Common myeloid progenitor, CD34-positive (primary cell): ENCODE results near the gene CAMP.
"Not testable (repeated sequence)": the region's sequence is repeated elsewhere in the genome, so short reads cannot be mapped to it uniquely, and the experiment has no call there.

Experiments used
- CTCF ChIA-PET: fragments of 350-600 bp; sonication (Branson Sonifier 250); formaldehyde crosslinking; loops from one replicate; lab custom pipeline; 2021; ENCODE audit warnings: antibody characterized with exemption; lab: Charles Lee
- POLR2A ChIA-PET: fragments of 350-600 bp; sonication (Branson Sonifier 250); formaldehyde crosslinking; loops from one replicate; lab custom pipeline; 2021; ENCODE audit warnings: antibody characterized with exemption; lab: Charles Lee
- DNase-seq, 3 donors: peaks; one replicate each; pipeline versions ENCODE4 v3.0.0 to v3.0.0-alpha.2; 2013
- H3K27ac ChIP-seq, 2 experiments: 1 replicate in 1 of 2; 2 replicates in 1 of 2; pipeline ENCODE4 v1.7.0; 2013; ENCODE audit warnings: inconsistent platforms in 2 of 2, low read length in 2 of 2, mild to moderate bottlenecking in 2 of 2, low read depth in 1 of 2, moderate library complexity in 1 of 2; ENCODE audit not compliant: severe bottlenecking in 2 of 2, insufficient read depth in 1 of 2, poor library complexity in 1 of 2
- H3K27me3 ChIP-seq, 5 experiments: replicated peaks in 2 of 5; 1 replicate in 3 of 5; 2 replicates in 2 of 5; pipeline versions ENCODE4 v1.6.1 to v1.7.0; 2013; ENCODE audit warnings: low read length in 4 of 5, mild to moderate bottlenecking in 2 of 5, moderate library complexity in 2 of 5, inconsistent platforms in 1 of 5; ENCODE audit not compliant: insufficient read depth in 5 of 5, control insufficient read depth in 4 of 5
- H3K36me3 ChIP-seq, 4 experiments: 1 replicate in 2 of 4; 2 replicates in 2 of 4; pipeline versions ENCODE4 v1.6.1 to v1.7.0; 2013; ENCODE audit warnings: low read length in 3 of 4, control low read depth in 1 of 4, mild to moderate bottlenecking in 1 of 4; ENCODE audit not compliant: control insufficient read depth in 4 of 4, insufficient read depth in 4 of 4
- H3K4me1 ChIP-seq, 4 experiments: 1 replicate in 3 of 4; 2 replicates in 1 of 4; pipeline versions ENCODE4 v1.6.1 to v1.7.1; 2013; ENCODE audit warnings: low read length in 3 of 4, mild to moderate bottlenecking in 3 of 4, control low read depth in 1 of 4, inconsistent platforms in 1 of 4, moderate library complexity in 1 of 4; ENCODE audit not compliant: control insufficient read depth in 4 of 4, insufficient read depth in 4 of 4; ENCODE audit errors: control extremely low read depth in 1 of 4
- H3K4me3 ChIP-seq, 7 experiments: 1 replicate in 4 of 7; 2 replicates in 3 of 7; pipeline versions ENCODE4 v1.5.1 to v1.7.0; 2013; ENCODE audit warnings: mild to moderate bottlenecking in 7 of 7, low read length in 6 of 7, moderate library complexity in 6 of 7, inconsistent platforms in 2 of 7, low read depth in 2 of 7, control low read depth in 1 of 7; ENCODE audit not compliant: insufficient read depth in 4 of 7, control insufficient read depth in 1 of 7; ENCODE audit errors: extremely low read depth in 1 of 7
- H3K9me3 ChIP-seq, 5 experiments: 1 replicate in 4 of 5; 2 replicates in 1 of 5; pipeline versions ENCODE4 v1.6.1 to v1.7.1; 2013; ENCODE audit warnings: low read length in 4 of 5, mild to moderate bottlenecking in 2 of 5, inconsistent platforms in 1 of 5, low read depth in 1 of 5, moderate library complexity in 1 of 5; ENCODE audit not compliant: control insufficient read depth in 4 of 5, insufficient read depth in 2 of 5; ENCODE audit errors: control extremely low read depth in 1 of 5
- WGBS: methylation state at CpG from one replicate; pipeline ENCODE4 v1.1.5; 2013; ENCODE audit not compliant: insufficient coverage; 5-methylcytosine and 5-hydroxymethylcytosine counted together

Gene CAMP

GRCh38 chr3:48194446-48195071, 28.7 kb upstream of the CAMP start:
- POLR2A ChIA-PET, result interaction anchor here (0.5 kb wide), 1 partner anchor 288 kb away, joined by 5 read pairs; no protein-coding TSS in a partner anchor
- H3K4me1 ChIP-seq, result peaks cover 0 to 3% (median 0%) of the 10 kb centered on the region in 4 experiments

GRCh38 chr3:48196611-48197010, 26.7 kb upstream of the CAMP start:
- H3K36me3 ChIP-seq, result no peaks in the 10 kb centered on the region
- no peak overlapping the region for H3K27ac ChIP-seq
- 80% methylated on average over 1 of the region's 1 CpG for WGBS
- H3K4me3 ChIP-seq, result no peak overlapping the region
- DNase-seq, result no peak
- CTCF ChIA-PET, result no interaction called here
- H3K27me3 ChIP-seq, result no peaks in the 10 kb centered on the region
- POLR2A ChIA-PET, result no interaction called here
- peaks cover 0 to 3% (median 0%) of the 10 kb centered on the region in 4 experiments for H3K4me1 ChIP-seq
- no peaks in the 10 kb centered on the region for H3K9me3 ChIP-seq

More at GRCh38 chr3:48194446-48195071, 28.7 kb upstream of the CAMP start:
- H3K36me3 ChIP-seq, result no peaks in the 10 kb centered on the region
- H3K27ac ChIP-seq, result no peak overlapping the region
- CTCF ChIA-PET, result interaction anchor here (0.6 to 3.2 kb wide), 12 partner anchors 11 to 241 kb away, joined by 3 to 19 read pairs (median 3); partner anchors contain the start of genes CAMP and ZNF589
- 25% methylated on average over 4 of the region's 9 CpGs for WGBS
- DNase-seq, result peak; percentile 14 to 25 (median 18)
- H3K9me3 ChIP-seq, result no peaks in the 10 kb centered on the region
- no peaks in the 10 kb centered on the region for H3K27me3 ChIP-seq
- no peak overlapping the region for H3K4me3 ChIP-seq

- Histone ChIP-seq H3K27ac (no peak overlapping the region), H3K4me3 (no peak overlapping the region), H3K4me1 (peaks cover 0 to 3% (median 0%) of the 10 kb centered on the region in 4 experiments), H3K9me3 (no peaks in the 10 kb centered on the region), H3K27me3 (no peaks in the 10 kb centered on the region), H3K36me3 (no peaks in the 10 kb centered on the region)
- no peak for DNase-seq
- ChIA-PET POLR2A (no interaction called here), CTCF (interaction anchor here (1.1 to 1.2 kb wide), 2 partner anchors 11 to 237 kb away, joined by 3 read pairs; partner anchors contain the start of gene CDC25A)
Observed at GRCh38 chr3:48199117-48199516, 24.2 kb upstream of the CAMP start.

- Histone ChIP-seq H3K27ac (no peak overlapping the region), H3K4me1 (no peaks in the 10 kb centered on the region), H3K36me3 (no peaks in the 10 kb centered on the region), H3K9me3 (no peaks in the 10 kb centered on the region), H3K4me3 (no peak overlapping the region), H3K27me3 (no peaks in the 10 kb centered on the region)
- ChIA-PET CTCF (no interaction called here), POLR2A (no interaction called here)
- no peak for DNase-seq
- 50% methylated on average over 1 of the region's 6 CpGs for WGBS
Observed at GRCh38 chr3:48202632-48203031, 20.7 kb upstream of the CAMP start.

- H3K36me3 ChIP-seq, result no peaks in the 10 kb centered on the region
- H3K4me3 ChIP-seq, result no peak overlapping the region
- no peak overlapping the region for H3K27ac ChIP-seq
- 96% methylated on average over 2 of the region's 3 CpGs for WGBS
- no peak for DNase-seq
- H3K4me1 ChIP-seq, result no peaks in the 10 kb centered on the region
- ChIA-PET POLR2A (no interaction called here), CTCF (interaction anchor here (1.4 kb wide), 1 partner anchor 13 kb away, joined by 3 read pairs; no protein-coding TSS in a partner anchor)
- H3K9me3 ChIP-seq, result no peaks in the 10 kb centered on the region
- no peaks in the 10 kb centered on the region for H3K27me3 ChIP-seq
Observed at GRCh38 chr3:48208076-48208475, 15.2 kb upstream of the CAMP start.

GRCh38 chr3:48209445-48209844, 13.8 kb upstream of the CAMP start:
- H3K36me3 ChIP-seq, result no peaks in the 10 kb centered on the region
- H3K9me3 ChIP-seq, result no peaks in the 10 kb centered on the region
- no peaks in the 10 kb centered on the region for H3K27me3 ChIP-seq
- DNase-seq, result no peak
- 93% methylated on average over 3 of the region's 4 CpGs for WGBS
- no peak overlapping the region for H3K4me3 ChIP-seq
- POLR2A ChIA-PET, result no interaction called here
- no peak overlapping the region for H3K27ac ChIP-seq
- H3K4me1 ChIP-seq, result no peaks in the 10 kb centered on the region
- CTCF ChIA-PET, result no interaction called here

GRCh38 chr3:48210534-48210933, 12.8 kb upstream of the CAMP start:
- H3K27ac ChIP-seq, H3K4me3 ChIP-seq, H3K9me3 ChIP-seq, CTCF ChIA-PET, H3K36me3 ChIP-seq, H3K4me1 ChIP-seq, H3K27me3 ChIP-seq, DNase-seq, POLR2A ChIA-PET: not testable (repeated sequence)
- 92% methylated on average over 11 of the region's 48 CpGs for WGBS
